ENCODE results near the gene DPY19L2.
"Not testable (repeated sequence)": the region's sequence is repeated elsewhere in the genome, so short reads cannot be mapped to it uniquely, and the experiment has no call there.

The DPY19L2 gene

GRCh38 chr12:63711339-63711738 lies 43.0 kb upstream of the DPY19L2 start:
- not testable (repeated sequence) for H2AFZ ChIP-seq (ENCODE audit: low read depth, low read length, severe bottlenecking); H3K9me3 ChIP-seq (ENCODE audit: insufficient read depth, low read length); H3K36me3 ChIP-seq (ENCODE audit: low read length); H3F3A ChIP-seq (ENCODE audit: insufficient read depth); H3K27me3 ChIP-seq (ENCODE audit: low read length); H4K20me1 ChIP-seq (ENCODE audit: low read depth, low read length); H3K79me2 ChIP-seq (ENCODE audit: insufficient read depth, low read length); H3K9me2 ChIP-seq (replicated peaks; ENCODE audit: insufficient read depth, low read length); H3K4me2 ChIP-seq (ENCODE audit: low read depth, low read length, poor library complexity, severe bottlenecking); H3K4me3 ChIP-seq (ENCODE audit: insufficient read depth, low read length, poor library complexity, severe bottlenecking); H3K9ac ChIP-seq (ENCODE audit: low read length); H3K27ac ChIP-seq (ENCODE audit: low read depth, low read length)

GRCh38 chr12:63706336-63706735 lies 38.0 kb upstream of the DPY19L2 start:
- Histone ChIP-seq H3K9me2 (replicated peaks; ENCODE audit: insufficient read depth, low read length) (no peaks in the 10 kb centered on the region), H3K79me2 (ENCODE audit: insufficient read depth, low read length) (no peaks in the 10 kb centered on the region), H2AFZ (ENCODE audit: low read depth, low read length, severe bottlenecking) (no peak overlapping the region), H3K36me3 (ENCODE audit: low read length) (no peaks in the 10 kb centered on the region), H3K27ac (ENCODE audit: low read depth, low read length) (no peak overlapping the region), H4K20me1 (ENCODE audit: low read depth, low read length) (no peaks in the 10 kb centered on the region), H3K9me3 (ENCODE audit: insufficient read depth, low read length) (no peaks in the 10 kb centered on the region), H3K9ac (ENCODE audit: low read length) (no peak overlapping the region), H3K4me3 (ENCODE audit: insufficient read depth, low read length, poor library complexity, severe bottlenecking) (no peak overlapping the region), H3K27me3 (ENCODE audit: low read length) (no peaks in the 10 kb centered on the region), H3F3A (ENCODE audit: insufficient read depth) (no peaks in the 10 kb centered on the region), H3K4me2 (ENCODE audit: low read depth, low read length, poor library complexity, severe bottlenecking) (no peak overlapping the region)
- no peak for TF ChIP-seq EZH2phosphoT487 (conservative IDR thresholded peaks at IDR 0.05; ENCODE audit: low read length)
- TF ChIP-seq CTCF (IDR thresholded peaks at IDR 0.05; ENCODE audit: insufficient read depth, low read length, poor library complexity, severe bottlenecking) = no peak

GRCh38 chr12:63699678-63700382 lies 31.5 kb upstream of the DPY19L2 start:
- H3K9ac ChIP-seq (ENCODE audit: low read length); H3K36me3 ChIP-seq (ENCODE audit: low read length); H3K4me3 ChIP-seq (ENCODE audit: insufficient read depth, low read length, poor library complexity, severe bottlenecking); H3K27me3 ChIP-seq (ENCODE audit: low read length); H3K79me2 ChIP-seq (ENCODE audit: insufficient read depth, low read length); H3K4me2 ChIP-seq (ENCODE audit: low read depth, low read length, poor library complexity, severe bottlenecking); H3K9me3 ChIP-seq (ENCODE audit: insufficient read depth, low read length); H3K9me2 ChIP-seq (replicated peaks; ENCODE audit: insufficient read depth, low read length); H3K27ac ChIP-seq (ENCODE audit: low read depth, low read length); H2AFZ ChIP-seq (ENCODE audit: low read depth, low read length, severe bottlenecking); H3F3A ChIP-seq (ENCODE audit: insufficient read depth); H4K20me1 ChIP-seq (ENCODE audit: low read depth, low read length): not testable (repeated sequence)

- not testable (repeated sequence) for H3F3A ChIP-seq (ENCODE audit: insufficient read depth); H3K4me2 ChIP-seq (ENCODE audit: low read depth, low read length, poor library complexity, severe bottlenecking); H3K9me3 ChIP-seq (ENCODE audit: insufficient read depth, low read length); H3K9me2 ChIP-seq (replicated peaks; ENCODE audit: insufficient read depth, low read length); H3K27ac ChIP-seq (ENCODE audit: low read depth, low read length); H4K20me1 ChIP-seq (ENCODE audit: low read depth, low read length); H3K4me3 ChIP-seq (ENCODE audit: insufficient read depth, low read length, poor library complexity, severe bottlenecking); H3K79me2 ChIP-seq (ENCODE audit: insufficient read depth, low read length); H3K36me3 ChIP-seq (ENCODE audit: low read length); H3K27me3 ChIP-seq (ENCODE audit: low read length); H3K9ac ChIP-seq (ENCODE audit: low read length); H2AFZ ChIP-seq (ENCODE audit: low read depth, low read length, severe bottlenecking)
Measured at GRCh38 chr12:63699011-63699410, 30.7 kb upstream of the DPY19L2 start.

- H2AFZ ChIP-seq (ENCODE audit: low read depth, low read length, severe bottlenecking); H4K20me1 ChIP-seq (ENCODE audit: low read depth, low read length); H3K36me3 ChIP-seq (ENCODE audit: low read length); H3K9me2 ChIP-seq (replicated peaks; ENCODE audit: insufficient read depth, low read length); H3F3A ChIP-seq (ENCODE audit: insufficient read depth); H3K9ac ChIP-seq (ENCODE audit: low read length); H3K27me3 ChIP-seq (ENCODE audit: low read length); H3K4me2 ChIP-seq (ENCODE audit: low read depth, low read length, poor library complexity, severe bottlenecking); H3K4me3 ChIP-seq (ENCODE audit: insufficient read depth, low read length, poor library complexity, severe bottlenecking); H3K79me2 ChIP-seq (ENCODE audit: insufficient read depth, low read length); H3K9me3 ChIP-seq (ENCODE audit: insufficient read depth, low read length); H3K27ac ChIP-seq (ENCODE audit: low read depth, low read length): not testable (repeated sequence)
Measured at GRCh38 chr12:63690837-63691236, 22.5 kb upstream of the DPY19L2 start.

- H3K4me2 ChIP-seq (ENCODE audit: low read depth, low read length, poor library complexity, severe bottlenecking); H3K36me3 ChIP-seq (ENCODE audit: low read length); H3K9me2 ChIP-seq (replicated peaks; ENCODE audit: insufficient read depth, low read length); H3K9ac ChIP-seq (ENCODE audit: low read length); H3K27ac ChIP-seq (ENCODE audit: low read depth, low read length); H3K79me2 ChIP-seq (ENCODE audit: insufficient read depth, low read length); H3K9me3 ChIP-seq (ENCODE audit: insufficient read depth, low read length); H3F3A ChIP-seq (ENCODE audit: insufficient read depth); H3K4me3 ChIP-seq (ENCODE audit: insufficient read depth, low read length, poor library complexity, severe bottlenecking); H4K20me1 ChIP-seq (ENCODE audit: low read depth, low read length); H3K27me3 ChIP-seq (ENCODE audit: low read length); H2AFZ ChIP-seq (ENCODE audit: low read depth, low read length, severe bottlenecking): not testable (repeated sequence)
Measured at GRCh38 chr12:63689141-63689540, 20.8 kb upstream of the DPY19L2 start.

GRCh38 chr12:63686623-63687022 lies 18.3 kb upstream of the DPY19L2 start:
- not testable (repeated sequence) for H3K9ac ChIP-seq (ENCODE audit: low read length); H3K27ac ChIP-seq (ENCODE audit: low read depth, low read length); H3K79me2 ChIP-seq (ENCODE audit: insufficient read depth, low read length); H2AFZ ChIP-seq (ENCODE audit: low read depth, low read length, severe bottlenecking); H3K36me3 ChIP-seq (ENCODE audit: low read length); H3K9me3 ChIP-seq (ENCODE audit: insufficient read depth, low read length); H3F3A ChIP-seq (ENCODE audit: insufficient read depth); H3K9me2 ChIP-seq (replicated peaks; ENCODE audit: insufficient read depth, low read length); H4K20me1 ChIP-seq (ENCODE audit: low read depth, low read length); H3K27me3 ChIP-seq (ENCODE audit: low read length); H3K4me2 ChIP-seq (ENCODE audit: low read depth, low read length, poor library complexity, severe bottlenecking); H3K4me3 ChIP-seq (ENCODE audit: insufficient read depth, low read length, poor library complexity, severe bottlenecking)
